Activated naive CD8-positive, alpha-beta T cell treated with anti-CD3 and anti-CD28 coated beads, Interleukin-2, amount 10 ng/mL, durations not matched to agents 7 days and 5 days (primary cell): ENCODE results near the gene PSPC1. TPM values are rescaled to one million over a fixed set of nuclear protein-coding genes. Genes with fewer than 3 reads are reported as not detected.
"Not testable (repeated sequence)": the region's sequence is repeated elsewhere in the genome, so short reads cannot be mapped to it uniquely, and the experiment has no call there.

Experiments
- ATAC-seq: fragments of 150-1000 bp; cut with Tn5 transposase; one replicate; pipeline ENCODE4 v1.10.0; 2021; ENCODE audit warnings: low read depth, moderate library complexity
- POLR2A ChIA-PET: fragments of 350-600 bp; sonication (Branson Sonifier 250); formaldehyde crosslinking; loops from one replicate; lab custom pipeline; 2021; ENCODE audit warnings: antibody characterized with exemption; lab: Charles Lee
- DNase-seq: peaks from one replicate; pipeline ENCODE4 v3.0.0; 2021
- H3K27ac Mint-ChIP-seq: one replicate; pipeline ENCODE4 v1.8.0; 2022; ENCODE audit warnings: mild to moderate bottlenecking, mixed read lengths
- H3K27me3 Mint-ChIP-seq: one replicate; pipeline ENCODE4 v1.8.0; 2022; ENCODE audit warnings: mild to moderate bottlenecking, moderate library complexity, mixed read lengths
- H3K36me3 Mint-ChIP-seq: one replicate; pipeline ENCODE4 v1.8.0; 2021; ENCODE audit warnings: mild to moderate bottlenecking, mixed read lengths
- H3K4me1 Mint-ChIP-seq: one replicate; pipeline ENCODE4 v1.8.0; 2021; ENCODE audit warnings: mixed read lengths
- H3K4me3 Mint-ChIP-seq: one replicate; pipeline ENCODE4 v1.8.0; 2022; ENCODE audit warnings: mild to moderate bottlenecking, moderate library complexity, mixed read lengths
- H3K9me3 Mint-ChIP-seq: one replicate; pipeline ENCODE4 v1.8.0; 2021; ENCODE audit warnings: mixed read lengths
- total RNA-seq, 2 experiments: library from RNA; stranded (reverse); gene quantifications; one replicate each; pipeline ENCODE4 v1.2.3, GENCODE V29; 2021

Gene PSPC1, protein sequence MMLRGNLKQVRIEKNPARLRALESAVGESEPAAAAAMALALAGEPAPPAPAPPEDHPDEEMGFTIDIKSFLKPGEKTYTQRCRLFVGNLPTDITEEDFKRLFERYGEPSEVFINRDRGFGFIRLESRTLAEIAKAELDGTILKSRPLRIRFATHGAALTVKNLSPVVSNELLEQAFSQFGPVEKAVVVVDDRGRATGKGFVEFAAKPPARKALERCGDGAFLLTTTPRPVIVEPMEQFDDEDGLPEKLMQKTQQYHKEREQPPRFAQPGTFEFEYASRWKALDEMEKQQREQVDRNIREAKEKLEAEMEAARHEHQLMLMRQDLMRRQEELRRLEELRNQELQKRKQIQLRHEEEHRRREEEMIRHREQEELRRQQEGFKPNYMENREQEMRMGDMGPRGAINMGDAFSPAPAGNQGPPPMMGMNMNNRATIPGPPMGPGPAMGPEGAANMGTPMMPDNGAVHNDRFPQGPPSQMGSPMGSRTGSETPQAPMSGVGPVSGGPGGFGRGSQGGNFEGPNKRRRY
- total RNA-seq = 10 to 100 TPM; 75.6 to 80.3 TPM

DNA sequence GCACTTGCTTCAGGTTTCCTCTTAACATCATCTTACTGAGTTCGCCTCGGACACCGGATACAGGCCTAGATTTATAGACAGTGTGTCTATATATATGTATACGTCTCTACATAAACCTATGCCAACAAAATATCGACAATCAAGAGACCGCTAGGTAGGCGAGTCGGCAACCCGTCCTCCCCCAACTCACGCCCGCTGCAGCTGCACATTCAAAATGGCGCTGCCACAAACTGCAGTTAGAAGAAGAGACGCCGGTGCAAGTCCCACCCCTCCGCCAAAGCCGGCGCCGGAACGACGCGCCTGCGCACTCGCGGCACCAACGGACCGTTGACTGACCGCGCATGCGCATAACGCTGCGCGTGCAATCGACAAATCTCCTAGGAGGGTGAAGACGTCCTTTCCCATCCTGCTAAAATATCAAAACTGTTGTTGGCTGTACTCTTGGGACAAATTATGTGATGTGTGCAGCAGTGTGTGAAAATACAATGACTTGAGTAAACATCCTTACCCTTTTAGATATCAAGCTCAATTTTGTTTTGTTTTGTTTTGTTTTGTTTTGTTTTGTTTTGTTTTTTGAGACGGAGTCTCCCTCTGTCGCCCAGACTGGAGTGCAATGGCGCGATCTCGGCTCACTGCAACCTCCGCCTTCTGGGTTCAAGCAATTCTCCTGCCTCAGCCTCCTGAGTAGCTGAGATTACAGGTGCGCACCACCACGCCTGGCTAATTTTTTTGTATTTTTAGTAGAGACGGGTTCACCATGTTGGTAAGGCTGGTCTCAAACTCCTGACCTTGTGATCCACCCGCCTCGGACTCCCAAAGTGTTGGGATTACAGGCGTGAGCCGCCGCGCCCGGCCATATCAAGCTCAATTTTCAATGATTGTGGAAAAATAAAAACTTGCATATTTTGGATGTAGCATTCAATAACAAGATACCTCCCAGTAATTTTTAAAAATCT is at the start of gene PSPC1:
Gene PSPC1 (minus strand): TSS at position 219 of the 956 bp plus-strand sequence. CDS start 188 bp downstream, at position 31.
- POLR2A ChIA-PET = interaction anchor here (1.3 to 3.1 kb wide), 6 partner anchors 11 to 1821 kb away, joined by 3 to 50 read pairs (median 4); partner anchors contain the start of genes MICU2 and ZMYM5
- peak within 1 kb of the TSS; percentile 98 for H3K27ac Mint-ChIP-seq
- not testable (repeated sequence) for H3K36me3 Mint-ChIP-seq, H3K9me3 Mint-ChIP-seq, H3K27me3 Mint-ChIP-seq, H3K4me1 Mint-ChIP-seq
- ATAC-seq = peak; percentile 92
- DNase-seq = peak; percentile 96
- peak within 1 kb of the TSS; percentile 95 for H3K4me3 Mint-ChIP-seq

DNA sequence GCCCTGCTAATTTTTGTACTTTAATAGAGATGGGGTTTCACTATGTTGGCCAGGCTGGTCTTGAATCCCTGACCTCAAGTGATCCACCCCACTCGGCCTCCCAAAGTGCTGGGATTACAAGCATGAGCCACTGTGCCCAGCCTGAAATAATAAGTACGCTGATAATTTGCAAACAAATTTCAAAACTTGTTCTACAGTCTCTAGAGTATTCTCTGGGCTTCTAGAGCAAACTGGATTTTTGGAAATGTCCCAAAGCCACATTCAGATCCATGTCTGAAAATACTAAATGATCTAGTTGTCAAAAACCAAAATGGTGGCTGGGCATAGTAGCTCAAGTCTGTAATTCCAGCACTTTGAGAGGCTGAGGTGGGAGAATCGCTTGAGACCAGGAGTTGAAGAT is 39.9 kb upstream of the PSPC1 start:
- DNase-seq = no peak
- H3K9me3 Mint-ChIP-seq = no peaks in the 10 kb centered on the region
- no peak overlapping the region for H3K27ac Mint-ChIP-seq
- no peak overlapping the region for H3K4me3 Mint-ChIP-seq
- peaks cover 1% of the 10 kb centered on the region for H3K4me1 Mint-ChIP-seq
- peaks cover 49% of the 10 kb centered on the region for H3K36me3 Mint-ChIP-seq
- POLR2A ChIA-PET = no interaction called here
- H3K27me3 Mint-ChIP-seq = no peaks in the 10 kb centered on the region
- no peak for ATAC-seq

DNA sequence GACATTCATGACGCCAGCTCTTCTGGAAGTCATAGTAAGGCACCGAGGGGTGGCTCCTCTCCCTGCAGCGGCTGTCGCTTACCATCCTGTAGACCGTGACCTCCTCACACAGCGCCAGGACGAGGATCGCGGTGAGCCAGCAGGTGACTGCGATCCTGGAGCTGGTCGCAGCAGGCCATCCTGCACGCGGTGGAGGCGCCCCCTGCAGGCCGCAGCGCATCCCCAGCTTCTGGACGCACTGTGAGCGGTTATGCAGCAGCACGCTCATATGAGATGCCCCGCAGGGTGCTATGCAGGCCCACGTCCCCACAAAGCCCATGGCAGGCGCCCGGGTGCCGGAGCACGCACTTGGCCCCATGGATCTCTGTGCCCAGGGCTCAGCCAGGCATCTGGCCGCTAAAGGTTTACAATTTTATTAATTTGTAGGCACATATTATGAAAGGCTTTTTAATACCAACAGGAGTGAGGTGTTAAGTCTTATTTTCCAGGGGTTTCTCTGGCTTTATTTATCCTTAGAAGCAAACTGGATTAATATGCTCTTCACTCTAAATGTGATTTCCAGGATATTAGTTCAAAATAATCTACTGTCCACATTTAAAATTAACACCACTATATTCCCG is 35.6 kb upstream of the PSPC1 start:
- Mint-ChIP-seq H3K4me3 (no peak overlapping the region), H3K4me1 (peaks cover 3% of the 10 kb centered on the region), H3K9me3 (no peaks in the 10 kb centered on the region), H3K36me3 (peaks cover 31% of the 10 kb centered on the region), H3K27me3 (no peaks in the 10 kb centered on the region), H3K27ac (no peak overlapping the region)
- DNase-seq (peak; percentile 48), ATAC-seq (peak; percentile 50)
- POLR2A ChIA-PET = no interaction called here

DNA sequence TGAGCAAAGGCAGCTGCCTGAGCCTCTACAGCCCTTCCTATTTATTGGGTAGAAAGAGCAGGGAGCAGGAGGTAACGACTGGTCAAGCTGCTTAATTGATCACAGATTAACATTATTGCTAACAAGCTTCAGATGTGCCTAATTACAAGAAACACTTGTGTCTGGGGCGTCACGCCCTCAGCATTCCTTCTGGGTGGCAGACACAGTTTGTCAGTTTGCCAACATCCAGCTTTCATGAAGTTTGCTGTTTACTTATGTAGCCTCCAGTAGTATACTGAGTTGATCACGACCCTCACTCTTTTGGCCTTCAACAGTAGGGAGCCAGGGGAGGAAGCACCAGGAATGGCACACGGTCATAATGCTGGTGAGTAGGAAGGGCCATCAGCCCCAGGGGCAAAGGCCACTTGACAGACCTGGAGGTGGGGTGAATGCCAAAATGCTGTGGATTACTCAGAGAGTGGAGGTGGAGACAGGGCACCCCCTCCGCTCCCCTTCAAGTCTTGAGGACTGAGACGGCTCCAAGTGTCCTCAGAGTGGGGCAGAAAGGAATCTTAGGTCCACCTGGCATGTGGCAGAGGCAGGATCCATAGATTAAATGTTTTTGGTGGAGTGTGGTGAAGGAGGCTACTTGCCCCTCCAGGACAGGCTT is 34.9 kb upstream of the PSPC1 start:
- POLR2A ChIA-PET = no interaction called here
- DNase-seq (no peak), ATAC-seq (no peak)
- Mint-ChIP-seq H3K27me3 (no peaks in the 10 kb centered on the region), H3K27ac (no peak overlapping the region), H3K4me1 (peaks cover 3% of the 10 kb centered on the region), H3K36me3 (peaks cover 28% of the 10 kb centered on the region), H3K9me3 (no peaks in the 10 kb centered on the region), H3K4me3 (no peak overlapping the region)

DNA sequence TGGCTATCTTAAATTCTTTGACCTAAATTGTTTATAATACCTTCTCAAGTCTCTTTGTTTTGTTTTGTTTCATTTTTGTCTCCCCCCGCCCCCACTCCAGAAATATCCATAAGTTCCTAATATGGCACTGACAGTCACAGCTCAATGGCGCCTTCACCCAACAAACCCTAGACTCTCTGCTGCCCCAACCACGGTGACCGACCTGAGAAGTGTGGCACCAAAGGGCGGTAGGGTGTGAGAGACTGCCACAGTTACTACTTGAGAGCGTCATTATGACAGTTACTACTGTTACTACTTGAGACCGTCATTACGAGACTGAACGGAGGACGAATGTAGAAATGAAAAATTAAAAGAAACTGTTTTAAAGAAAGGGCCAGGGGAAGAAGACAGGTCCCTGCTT is 34.4 kb upstream of the PSPC1 start:
- peaks cover 3% of the 10 kb centered on the region for H3K4me1 Mint-ChIP-seq
- no peak overlapping the region for H3K4me3 Mint-ChIP-seq
- peaks cover 1% of the 10 kb centered on the region for H3K9me3 Mint-ChIP-seq
- no peaks in the 10 kb centered on the region for H3K27me3 Mint-ChIP-seq
- DNase-seq (no peak), ATAC-seq (no peak)
- peaks cover 30% of the 10 kb centered on the region for H3K36me3 Mint-ChIP-seq
- no peak overlapping the region for H3K27ac Mint-ChIP-seq
- POLR2A ChIA-PET = no interaction called here

DNA sequence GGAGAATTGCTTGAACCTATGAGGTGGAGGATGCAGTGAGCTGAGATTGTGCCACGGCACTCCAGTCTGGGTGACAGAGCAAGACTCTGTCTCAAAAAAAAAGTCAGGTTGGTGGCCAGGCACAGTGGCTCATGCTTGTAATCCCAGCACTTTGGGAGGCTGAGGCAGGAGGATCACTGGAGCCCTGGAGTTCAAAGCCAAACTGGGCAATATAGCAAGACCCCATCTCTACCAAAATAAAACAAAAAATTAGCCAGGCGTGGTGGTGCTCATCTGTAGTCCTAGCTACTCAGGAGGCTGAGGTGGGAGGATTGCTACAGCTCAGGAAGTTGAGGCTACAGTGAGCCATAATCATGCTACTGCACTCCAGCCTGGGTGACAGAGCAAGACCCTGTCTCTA is 33.1 kb upstream of the PSPC1 start:
- not testable (repeated sequence) for H3K9me3 Mint-ChIP-seq, H3K27ac Mint-ChIP-seq, ATAC-seq, H3K27me3 Mint-ChIP-seq, DNase-seq, H3K4me3 Mint-ChIP-seq, H3K4me1 Mint-ChIP-seq
- POLR2A ChIA-PET = interaction anchor here (1.3 kb wide), 1 partner anchor 33 kb away, joined by 3 read pairs; the partner anchor contains the start of gene PSPC1
- peaks cover 25% of the 10 kb centered on the region for H3K36me3 Mint-ChIP-seq

DNA sequence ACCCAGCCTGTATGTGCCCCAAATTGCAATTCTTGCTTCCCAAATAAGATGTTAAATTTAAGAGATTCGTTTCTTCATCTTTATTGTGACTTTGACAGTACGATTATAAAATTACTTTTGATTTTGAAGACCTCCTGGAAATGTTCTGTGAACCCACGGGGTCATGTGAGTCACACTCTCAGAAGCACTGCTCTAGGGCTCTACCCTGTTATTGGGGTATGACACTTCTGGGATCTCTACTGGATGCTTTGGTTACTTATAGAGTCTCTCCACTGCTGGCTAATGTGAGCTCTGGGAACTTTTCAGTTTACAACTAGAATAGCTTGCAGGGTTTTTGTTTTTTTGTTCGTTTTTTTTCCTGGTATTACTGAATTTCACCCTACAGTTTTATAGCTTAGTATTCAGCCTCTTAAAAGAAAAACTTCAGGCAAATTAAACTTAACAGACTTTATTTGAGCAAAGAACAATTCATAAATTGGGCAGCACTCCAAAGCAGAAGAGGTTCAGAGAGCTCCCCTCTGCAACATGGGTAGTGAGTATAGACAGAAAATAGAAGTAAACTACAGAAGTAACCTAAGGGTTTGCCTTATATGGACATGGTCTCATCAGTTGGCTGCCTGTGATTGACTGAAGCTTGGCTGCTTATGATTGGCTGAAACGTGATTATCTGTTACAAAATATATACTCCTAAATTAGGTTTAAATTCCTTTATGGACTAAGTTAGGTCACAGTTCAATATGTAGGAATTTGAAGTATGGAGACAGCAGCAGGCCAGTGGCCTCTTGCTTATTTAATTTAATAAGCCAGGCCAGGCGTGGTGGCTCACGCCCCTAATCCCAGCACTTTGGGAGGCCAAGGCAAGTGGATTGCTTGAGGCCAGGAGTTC is 28.5 kb upstream of the PSPC1 start:
- Mint-ChIP-seq H3K4me1 (no peaks in the 10 kb centered on the region), H3K27ac (no peak overlapping the region), H3K4me3 (no peak overlapping the region), H3K36me3 (peaks cover 8% of the 10 kb centered on the region), H3K9me3 (peaks cover 1% of the 10 kb centered on the region), H3K27me3 (no peaks in the 10 kb centered on the region)
- ATAC-seq (no peak), DNase-seq (no peak)
- POLR2A ChIA-PET = no interaction called here

DNA sequence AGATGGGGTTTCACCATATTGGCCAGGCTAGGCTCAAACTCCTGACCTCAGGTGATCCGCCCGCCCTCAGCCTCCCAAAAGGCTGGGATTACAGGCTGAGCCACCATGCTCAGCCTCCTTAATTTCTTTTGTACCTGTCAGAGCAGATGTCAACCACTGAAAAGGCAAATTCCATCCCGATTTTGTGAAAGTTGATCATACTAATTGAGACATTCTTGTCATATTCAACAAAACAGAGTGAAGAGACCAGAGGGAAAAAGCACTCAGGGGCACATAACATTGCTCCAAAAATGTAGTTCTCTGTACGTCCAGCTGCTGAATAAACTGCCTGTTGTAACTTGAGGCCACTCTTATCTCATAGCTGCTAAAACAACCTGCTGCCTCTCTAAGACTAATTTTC is 27.4 kb upstream of the PSPC1 start:
- Mint-ChIP-seq H3K4me1 (no peaks in the 10 kb centered on the region), H3K4me3 (no peak overlapping the region), H3K27ac (no peak overlapping the region), H3K36me3 (peaks cover 8% of the 10 kb centered on the region), H3K27me3 (no peaks in the 10 kb centered on the region), H3K9me3 (peaks cover 1% of the 10 kb centered on the region)
- no peak for DNase-seq
- POLR2A ChIA-PET = no interaction called here
- no peak for ATAC-seq

DNA sequence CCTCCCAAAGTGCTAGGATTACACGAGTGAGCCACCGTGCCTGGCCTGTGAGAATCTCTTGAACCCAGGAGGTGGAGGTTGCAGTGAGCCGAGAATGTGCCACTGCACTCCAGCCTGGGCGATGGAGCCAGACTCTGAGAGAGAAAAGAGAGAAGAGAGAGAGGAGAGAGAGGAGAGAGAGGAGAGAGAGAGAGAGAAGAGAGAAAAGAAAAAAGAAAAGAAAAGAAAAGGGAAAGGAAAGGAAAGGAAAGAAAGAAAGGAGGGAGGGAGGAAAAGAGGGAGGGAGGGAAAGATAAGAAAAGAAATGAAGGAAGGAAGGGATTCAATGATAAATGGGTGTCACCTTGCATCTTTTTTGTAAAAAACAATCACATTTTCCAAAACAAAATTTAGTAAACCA is 23.0 kb upstream of the PSPC1 start:
- POLR2A ChIA-PET = no interaction called here
- DNase-seq (no peak), ATAC-seq (no peak)
- H3K27me3 Mint-ChIP-seq = no peaks in the 10 kb centered on the region
- no peaks in the 10 kb centered on the region for H3K36me3 Mint-ChIP-seq
- no peak overlapping the region for H3K4me3 Mint-ChIP-seq
- H3K27ac Mint-ChIP-seq = no peak overlapping the region
- H3K9me3 Mint-ChIP-seq = no peaks in the 10 kb centered on the region
- no peaks in the 10 kb centered on the region for H3K4me1 Mint-ChIP-seq

DNA sequence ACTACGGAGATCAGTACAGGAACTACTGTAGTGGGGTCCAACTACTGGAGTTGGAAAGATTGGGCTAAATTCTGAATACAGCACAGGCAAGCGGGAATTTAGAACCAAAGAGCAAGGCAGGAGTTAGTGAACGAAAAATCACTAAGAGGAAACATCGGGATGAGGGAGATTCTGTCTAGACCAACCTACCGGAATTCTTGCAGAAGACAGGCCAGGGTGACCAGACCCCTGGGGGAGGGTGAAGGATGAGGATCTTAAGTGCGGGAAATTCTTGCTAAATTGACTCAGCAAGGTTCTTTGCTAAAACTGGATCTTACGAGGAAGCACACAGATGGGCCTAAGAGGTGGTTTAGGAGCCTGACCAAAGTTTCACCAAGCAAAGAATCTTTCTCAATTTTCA is 13.2 kb upstream of the PSPC1 start:
- POLR2A ChIA-PET = no interaction called here

DNA sequence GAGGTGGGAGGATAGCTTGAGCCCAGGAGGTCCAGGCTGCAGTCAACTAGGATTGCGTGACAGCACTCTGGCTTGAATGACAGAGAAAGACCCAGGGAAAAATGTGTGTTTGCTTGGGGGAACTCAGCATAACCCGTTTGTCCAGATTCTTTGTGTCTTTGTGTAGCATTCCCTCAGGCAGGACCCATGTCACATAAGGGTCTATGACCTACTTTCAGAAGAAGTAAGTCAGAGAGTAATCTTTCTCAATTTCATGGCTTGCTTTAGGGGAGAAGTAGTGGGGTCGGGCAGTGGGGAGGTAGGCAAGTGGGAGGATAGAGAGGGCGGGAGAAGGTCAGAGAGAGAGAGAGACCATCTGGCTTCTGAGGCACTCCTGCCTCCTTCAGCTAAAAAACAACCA is 11.9 kb upstream of the PSPC1 start:
- POLR2A ChIA-PET = interaction anchor here (1.3 kb wide), 1 partner anchor 12 kb away, joined by 4 read pairs; the partner anchor contains the start of gene PSPC1
- no peaks in the 10 kb centered on the region for H3K4me1 Mint-ChIP-seq
- H3K27me3 Mint-ChIP-seq = no peaks in the 10 kb centered on the region
- DNase-seq = no peak
- no peaks in the 10 kb centered on the region for H3K9me3 Mint-ChIP-seq
- H3K4me3 Mint-ChIP-seq = no peak overlapping the region
- H3K27ac Mint-ChIP-seq = no peak overlapping the region
- peaks cover 4% of the 10 kb centered on the region for H3K36me3 Mint-ChIP-seq
- ATAC-seq = no peak

More for the DNA sequence above, 13.2 kb upstream of the PSPC1 start:
- ATAC-seq (no peak), DNase-seq (no peak)
- H3K4me3 Mint-ChIP-seq = no peak overlapping the region
- H3K27ac Mint-ChIP-seq = no peak overlapping the region
- H3K9me3 Mint-ChIP-seq = no peaks in the 10 kb centered on the region
- no peaks in the 10 kb centered on the region for H3K27me3 Mint-ChIP-seq
- no peaks in the 10 kb centered on the region for H3K4me1 Mint-ChIP-seq
- H3K36me3 Mint-ChIP-seq = peaks cover 8% of the 10 kb centered on the region
